Stimulated activated naive CD8-positive, alpha-beta T cell treated with anti-CD3 and anti-CD28 coated beads, Interleukin-15, Interleukin-2, amounts not matched to agents 100 U/mL and 50 U/mL, for 24 hours (primary cell): ENCODE results near the gene CASP3.

Experiments
- ATAC-seq: fragments of 150-1000 bp; cut with Tn5 transposase; one replicate; pipeline ENCODE4 v1.10.0; 2021
- DNase-seq: peaks from one replicate; pipeline ENCODE4 v3.0.0; 2021

CASP3 gene

GRCh38 chr4:184649026-184649970 is at the start of gene CASP3, which contains the start of gene PRIMPOL:
CASP3 (minus strand) TSS chr4:184649447; CDS start chr4:184638453, 10,994 bp downstream.
PRIMPOL (plus strand) TSS chr4:184649738; CDS start chr4:184657141, 7,403 bp downstream.
- DNase-seq (peak; percentile 99), ATAC-seq (peak; percentile 94)

- no peak for DNase-seq
- no peak for ATAC-seq
These were observed 48.7 kb upstream of the CASP3 start for GRCh38 chr4:184697956-184698355.

- DNase-seq (no peak), ATAC-seq (no peak)
These were observed 46.1 kb upstream of the CASP3 start for GRCh38 chr4:184695178-184695896.

GRCh38 chr4:184694412-184694956 is 45.2 kb upstream of the CASP3 start:
- ATAC-seq (no peak), DNase-seq (no peak)

GRCh38 chr4:184693056-184693455 is 43.8 kb upstream of the CASP3 start:
- DNase-seq (no peak), ATAC-seq (no peak)

- ATAC-seq (no peak), DNase-seq (no peak)
These were observed 40.4 kb upstream of the CASP3 start for GRCh38 chr4:184689681-184690080.

GRCh38 chr4:184688447-184688846 is 39.2 kb upstream of the CASP3 start:
- DNase-seq, result peak; percentile 16
- peak; percentile 57 for ATAC-seq

GRCh38 chr4:184688005-184688404 is 38.8 kb upstream of the CASP3 start:
- ATAC-seq, result no peak

GRCh38 chr4:184684491-184685189 is 35.4 kb upstream of the CASP3 start:
- DNase-seq, result no peak
- ATAC-seq, result no peak

More at GRCh38 chr4:184688005-184688404, 38.8 kb upstream of the CASP3 start:
- DNase-seq, result no peak

GRCh38 chr4:184681916-184682315 is 32.7 kb upstream of the CASP3 start:
- no peak for DNase-seq
- ATAC-seq, result no peak

GRCh38 chr4:184680698-184681097 is 31.5 kb upstream of the CASP3 start:
- no peak for DNase-seq

GRCh38 chr4:184675821-184676492 is 26.7 kb upstream of the CASP3 start:
- ATAC-seq (no peak), DNase-seq (no peak)

More at GRCh38 chr4:184680698-184681097, 31.5 kb upstream of the CASP3 start:
- ATAC-seq, result no peak

GRCh38 chr4:184675018-184675417 is 25.8 kb upstream of the CASP3 start:
- DNase-seq, result no peak
- ATAC-seq, result no peak

GRCh38 chr4:184674011-184674410 is 24.8 kb upstream of the CASP3 start:
- ATAC-seq, result no peak
- no peak for DNase-seq

- ATAC-seq (no peak), DNase-seq (no peak)
These were observed 23.5 kb upstream of the CASP3 start for GRCh38 chr4:184672741-184673140.

GRCh38 chr4:184671101-184671500 is 21.9 kb upstream of the CASP3 start:
- DNase-seq (no peak), ATAC-seq (no peak)

GRCh38 chr4:184669251-184669650 is 20.0 kb upstream of the CASP3 start:
- no peak for ATAC-seq
- no peak for DNase-seq

- ATAC-seq, result peak; percentile 32
- no peak for DNase-seq
These were observed 19.4 kb upstream of the CASP3 start for GRCh38 chr4:184668511-184669114.

- ATAC-seq, result peak; percentile 55
- DNase-seq, result no peak
These were observed 18.8 kb upstream of the CASP3 start for GRCh38 chr4:184668096-184668495.

- ATAC-seq (no peak), DNase-seq (no peak)
These were observed 17.4 kb upstream of the CASP3 start for GRCh38 chr4:184666670-184667069.
